Measurements from ENCODE around the gene MATCAP1. TPM values are rescaled to one million over a fixed set of nuclear protein-coding genes. Genes with fewer than 3 reads are reported as not detected.

The MATCAP1 gene
- total RNA-seq, 2 donors from 2014 or later: 16.0 to 19.7 TPM

DNA sequence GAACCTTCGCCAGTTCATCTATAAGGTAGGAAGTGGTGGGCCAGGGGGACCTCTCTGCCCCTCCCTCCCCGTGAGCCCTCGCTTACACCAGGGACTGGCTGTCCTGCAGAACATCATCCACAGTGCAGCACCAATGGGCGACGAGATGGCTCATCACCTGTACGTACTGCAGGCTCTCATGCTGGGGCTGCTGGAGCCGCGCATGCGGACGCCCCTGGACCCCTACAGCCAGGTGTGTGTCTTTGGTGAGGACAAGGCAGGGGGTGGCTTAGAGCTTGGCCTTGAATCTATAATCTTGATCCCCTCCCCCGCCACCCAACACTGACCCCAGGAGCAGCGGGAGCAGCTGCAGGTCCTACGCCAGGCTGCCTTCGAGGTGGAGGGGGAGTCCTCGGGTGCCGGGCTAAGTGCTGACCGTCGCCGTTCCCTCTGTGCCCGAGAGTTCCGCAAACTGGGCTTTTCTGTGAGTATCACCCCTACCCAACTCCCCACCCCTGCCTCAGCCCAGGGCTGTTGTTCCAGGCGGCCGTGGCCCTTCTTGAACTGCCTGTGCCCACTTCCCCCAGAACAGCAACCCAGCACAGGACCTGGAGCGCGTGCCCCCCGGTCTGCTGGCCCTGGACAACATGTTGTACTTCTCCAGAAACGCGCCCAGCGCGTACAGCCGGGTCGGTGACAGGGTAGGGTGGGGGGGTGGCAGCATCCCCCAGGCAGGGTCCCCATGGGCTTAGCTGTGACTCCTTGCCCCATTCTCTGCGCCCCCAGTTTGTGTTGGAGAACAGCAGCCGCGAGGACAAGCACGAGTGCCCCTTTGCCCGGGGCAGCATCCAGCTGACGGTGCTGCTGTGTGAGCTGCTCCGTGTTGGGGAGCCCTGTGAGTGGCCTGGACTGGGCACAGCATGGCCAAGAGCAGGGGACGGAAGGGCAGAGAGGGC lies 17.9 kb upstream of the MATCAP1 start:
- Mint-ChIP-seq H3K4me3 (no peak overlapping the region), H3K27me3 (no peaks in the 10 kb centered on the region), H3K4me1 (peaks cover 6% of the 10 kb centered on the region), H3K27ac (no peak overlapping the region), H3K36me3 (ENCODE audit: low read depth) (no peaks in the 10 kb centered on the region)
- no peak for ATAC-seq
- no peak for DNase-seq
- H3K9me3 ChIP-seq (ENCODE audit: control insufficient read depth, low read length, poor library complexity, severe bottlenecking): no peaks in the 10 kb centered on the region

DNA sequence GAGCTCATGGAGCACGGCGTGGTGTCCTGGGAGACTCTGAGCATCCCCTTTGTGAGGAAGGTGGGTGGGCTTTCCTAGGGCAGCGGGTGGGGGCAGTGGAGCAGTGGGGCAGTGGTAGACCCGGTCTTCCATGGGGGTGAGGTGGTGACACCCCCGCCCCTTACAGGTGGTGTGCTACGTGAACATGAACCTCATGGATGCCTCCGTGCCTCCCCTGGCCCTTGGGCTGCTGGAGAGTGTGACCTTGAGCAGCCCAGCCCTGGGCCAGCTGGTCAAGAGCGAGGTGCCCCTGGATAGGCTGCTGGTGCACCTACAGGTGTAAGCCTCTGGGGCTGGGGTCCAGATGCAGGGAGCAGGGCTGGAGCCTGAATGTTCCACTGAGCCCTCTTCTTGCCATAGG lies 16.7 kb upstream of the MATCAP1 start:
- Mint-ChIP-seq H3K4me1 (peaks cover 16% of the 10 kb centered on the region), H3K27ac (no peak overlapping the region), H3K4me3 (no peak overlapping the region), H3K36me3 (ENCODE audit: low read depth) (peaks cover 3% of the 10 kb centered on the region), H3K27me3 (no peaks in the 10 kb centered on the region)
- no peak for DNase-seq
- no peak for ATAC-seq
- H3K9me3 ChIP-seq (ENCODE audit: control insufficient read depth, low read length, poor library complexity, severe bottlenecking): no peaks in the 10 kb centered on the region

DNA sequence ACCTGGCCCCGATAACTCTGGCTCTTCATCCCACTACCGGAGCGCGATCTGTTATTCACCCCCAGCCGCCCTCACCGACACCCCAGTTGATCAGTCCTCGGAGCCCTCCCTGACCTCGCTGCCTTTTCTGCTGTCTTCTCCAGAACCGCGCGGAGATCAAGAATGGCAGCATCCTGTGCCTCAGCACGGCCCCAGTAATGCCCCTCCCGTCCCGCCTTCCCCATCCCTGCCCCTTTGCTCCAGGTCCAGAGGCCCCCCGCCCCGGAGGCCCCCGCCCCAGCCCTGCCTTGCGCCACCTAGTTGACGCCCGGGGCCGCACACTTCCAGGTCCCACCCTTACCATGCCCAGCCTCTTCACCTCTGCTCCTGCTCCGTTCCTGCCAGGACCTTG lies 16.0 kb upstream of the MATCAP1 start:
- Mint-ChIP-seq H3K27ac (no peak overlapping the region), H3K36me3 (ENCODE audit: low read depth) (peaks cover 3% of the 10 kb centered on the region), H3K4me1 (peaks cover 16% of the 10 kb centered on the region), H3K4me3 (no peak overlapping the region), H3K27me3 (no peaks in the 10 kb centered on the region)
- H3K9me3 ChIP-seq (ENCODE audit: control insufficient read depth, low read length, poor library complexity, severe bottlenecking): no peaks in the 10 kb centered on the region
- DNase-seq (no peak), ATAC-seq (peak; percentile 5)

DNA sequence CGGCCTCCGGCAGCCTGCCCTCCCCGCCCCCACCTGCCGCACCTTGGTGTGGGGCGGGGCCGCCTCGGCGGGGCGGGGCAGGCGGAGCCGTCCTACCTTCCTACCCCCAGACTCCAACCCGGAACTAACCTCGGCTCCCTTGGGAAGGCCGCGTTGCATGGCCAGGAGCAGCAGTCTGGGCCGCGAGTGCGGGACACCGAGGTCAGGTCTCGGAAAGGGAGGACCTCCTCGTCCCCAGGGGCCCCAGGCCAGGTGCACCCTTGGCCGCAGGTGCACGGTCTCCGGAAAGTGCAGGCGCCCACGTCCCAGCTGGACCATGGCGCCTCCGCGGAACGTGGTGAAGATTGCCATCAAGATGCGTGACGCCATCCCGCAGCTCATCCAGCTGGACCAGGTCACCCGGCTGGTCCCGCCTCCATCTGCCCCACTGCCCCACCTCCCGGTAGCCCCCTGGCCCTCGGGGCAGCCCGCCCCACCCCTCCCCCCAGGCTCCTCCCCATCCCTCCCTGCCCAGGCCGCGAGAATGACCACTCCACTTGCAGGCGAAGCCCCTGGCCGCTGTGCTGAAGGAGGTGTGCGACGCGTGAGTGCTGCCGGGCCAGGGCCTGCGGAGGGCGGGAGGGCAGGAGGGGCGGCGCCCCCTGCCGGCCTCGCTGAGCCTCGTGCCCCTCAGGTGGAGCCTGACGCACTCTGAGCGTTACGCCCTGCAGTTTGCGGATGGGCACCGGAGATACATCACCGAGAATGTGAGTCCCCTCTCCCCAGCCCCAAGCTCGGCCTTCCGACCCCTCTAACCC lies 15.4 kb upstream of the MATCAP1 start, which contains the start of gene ELMO3:
ELMO3 (plus strand) TSS at position 121 of the 797 bp plus-strand sequence; CDS start at position 317, 196 bp downstream.
- H3K4me1 Mint-ChIP-seq: peaks cover 16% of the 10 kb centered on the region
- peak; percentile 11 for ATAC-seq
- H3K9me3 ChIP-seq (ENCODE audit: control insufficient read depth, low read length, poor library complexity, severe bottlenecking): no peaks in the 10 kb centered on the region
- H3K36me3 Mint-ChIP-seq (ENCODE audit: low read depth): peaks cover 3% of the 10 kb centered on the region
- DNase-seq: no peak
- H3K27ac Mint-ChIP-seq: peak within 1 kb of the TSS; percentile 47
- H3K27me3 Mint-ChIP-seq: no peaks in the 10 kb centered on the region
- H3K4me3 Mint-ChIP-seq: no peak within 1 kb of the TSS

DNA sequence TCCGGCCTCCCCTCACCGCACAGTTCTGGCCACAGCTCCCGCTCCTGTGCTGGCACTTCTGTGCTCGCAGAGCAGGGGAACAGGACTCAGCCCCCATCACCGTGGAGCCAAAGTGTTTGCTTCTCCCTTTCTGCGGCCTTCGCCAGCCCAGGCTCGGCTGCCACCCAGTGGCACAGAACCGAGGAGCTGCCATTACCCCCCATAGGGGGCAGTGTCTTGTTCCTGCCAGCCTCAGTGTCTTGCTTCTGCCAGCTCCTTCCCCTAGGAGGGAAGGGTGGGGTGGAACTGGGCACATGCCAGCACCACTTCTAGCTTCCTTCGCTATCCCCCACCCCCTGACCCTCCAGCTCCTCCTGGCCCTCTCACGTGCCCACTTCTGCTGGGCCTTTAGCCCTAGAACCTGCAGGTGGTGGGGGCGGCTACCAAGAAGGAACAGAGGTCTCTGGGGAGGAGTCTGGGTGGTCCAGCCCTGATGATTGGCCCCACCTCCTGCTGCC lies 14.5 kb upstream of the MATCAP1 start:
- Mint-ChIP-seq H3K36me3 (ENCODE audit: low read depth) (peaks cover 3% of the 10 kb centered on the region), H3K4me3 (no peak overlapping the region), H3K27ac (peak overlapping the region; percentile 47), H3K4me1 (peaks cover 24% of the 10 kb centered on the region), H3K27me3 (no peaks in the 10 kb centered on the region)
- ATAC-seq (peak; percentile 65), DNase-seq (no peak)
- no peaks in the 10 kb centered on the region for H3K9me3 ChIP-seq (ENCODE audit: control insufficient read depth, low read length, poor library complexity, severe bottlenecking)

DNA sequence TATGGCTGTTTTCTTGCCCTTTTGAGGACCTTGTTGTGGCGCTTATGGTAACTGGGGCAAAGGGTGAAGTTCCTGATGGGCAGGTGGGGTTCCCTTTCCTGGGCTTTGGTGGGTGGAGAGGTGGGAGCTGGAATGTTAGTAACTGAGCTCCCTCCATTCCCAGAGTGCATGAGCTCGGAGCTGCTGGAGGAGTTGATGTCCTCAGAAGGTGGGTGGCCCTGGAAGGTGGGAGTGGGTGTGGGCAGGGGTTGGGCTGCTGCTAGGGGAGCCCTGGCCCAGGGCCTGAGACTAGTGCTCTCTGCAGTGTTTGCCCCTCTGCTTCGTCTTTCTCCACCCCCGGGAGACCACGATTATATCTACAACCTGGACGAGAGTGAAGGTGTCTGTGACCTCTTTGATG lies 13.9 kb upstream of the MATCAP1 start:
- no peak overlapping the region for H3K4me3 Mint-ChIP-seq
- DNase-seq (no peak), ATAC-seq (no peak)
- peaks cover 26% of the 10 kb centered on the region for H3K4me1 Mint-ChIP-seq
- peak overlapping the region; percentile 47 for H3K27ac Mint-ChIP-seq
- no peaks in the 10 kb centered on the region for H3K9me3 ChIP-seq (ENCODE audit: control insufficient read depth, low read length, poor library complexity, severe bottlenecking)
- no peaks in the 10 kb centered on the region for H3K27me3 Mint-ChIP-seq
- peaks cover 3% of the 10 kb centered on the region for H3K36me3 Mint-ChIP-seq (ENCODE audit: low read depth)

DNA sequence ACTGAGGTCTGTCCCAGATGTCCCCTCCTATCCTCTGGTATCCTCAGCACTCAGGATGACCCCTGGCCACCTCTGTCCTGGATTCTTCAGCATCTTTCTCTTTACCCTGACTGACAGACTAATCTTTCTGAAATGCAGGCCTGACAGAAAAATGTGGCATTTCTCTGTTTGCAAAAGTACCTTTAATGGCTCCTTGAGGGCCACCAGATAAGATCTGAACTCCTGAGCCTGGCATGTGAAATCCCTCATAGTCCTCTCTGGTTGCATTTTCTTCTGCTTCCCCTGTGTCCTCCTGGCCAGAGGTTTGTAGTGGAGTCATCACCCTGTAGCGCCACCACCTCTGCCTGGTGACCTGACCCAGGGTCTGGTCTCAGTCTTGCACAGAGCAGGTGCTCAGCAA lies 13.1 kb upstream of the MATCAP1 start:
- ATAC-seq (no peak), DNase-seq (no peak)
- Mint-ChIP-seq H3K4me1 (peaks cover 30% of the 10 kb centered on the region), H3K36me3 (ENCODE audit: low read depth) (peaks cover 3% of the 10 kb centered on the region), H3K27ac (peak overlapping the region; percentile 53), H3K27me3 (no peaks in the 10 kb centered on the region), H3K4me3 (no peak overlapping the region)
- peaks cover 3% of the 10 kb centered on the region for H3K9me3 ChIP-seq (ENCODE audit: control insufficient read depth, low read length, poor library complexity, severe bottlenecking)

DNA sequence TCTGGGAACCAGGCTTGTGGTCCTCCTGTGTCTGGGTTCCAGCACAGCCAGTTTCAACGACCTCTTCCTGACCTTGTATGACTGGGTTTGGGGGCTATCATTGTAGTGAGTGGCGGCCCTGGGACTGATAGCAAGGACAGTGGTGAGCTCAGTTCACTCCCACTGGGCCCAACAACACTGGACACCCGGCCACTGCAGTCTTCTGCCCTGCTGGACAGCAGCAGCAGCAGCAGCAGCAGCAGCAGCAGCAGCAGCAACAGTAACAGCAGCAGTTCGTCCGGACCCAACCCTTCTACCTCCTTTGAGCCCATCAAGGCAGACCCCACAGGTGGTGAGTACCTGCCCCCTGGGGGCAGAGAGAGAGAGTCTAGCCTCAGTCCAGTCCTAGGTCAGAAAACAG lies 11.9 kb upstream of the MATCAP1 start:
- Mint-ChIP-seq H3K4me1 (peaks cover 37% of the 10 kb centered on the region), H3K4me3 (no peak overlapping the region), H3K36me3 (ENCODE audit: low read depth) (peaks cover 3% of the 10 kb centered on the region), H3K27ac (no peak overlapping the region), H3K27me3 (no peaks in the 10 kb centered on the region)
- ATAC-seq (no peak), DNase-seq (no peak)
- H3K9me3 ChIP-seq (ENCODE audit: control insufficient read depth, low read length, poor library complexity, severe bottlenecking): peaks cover 3% of the 10 kb centered on the region

DNA sequence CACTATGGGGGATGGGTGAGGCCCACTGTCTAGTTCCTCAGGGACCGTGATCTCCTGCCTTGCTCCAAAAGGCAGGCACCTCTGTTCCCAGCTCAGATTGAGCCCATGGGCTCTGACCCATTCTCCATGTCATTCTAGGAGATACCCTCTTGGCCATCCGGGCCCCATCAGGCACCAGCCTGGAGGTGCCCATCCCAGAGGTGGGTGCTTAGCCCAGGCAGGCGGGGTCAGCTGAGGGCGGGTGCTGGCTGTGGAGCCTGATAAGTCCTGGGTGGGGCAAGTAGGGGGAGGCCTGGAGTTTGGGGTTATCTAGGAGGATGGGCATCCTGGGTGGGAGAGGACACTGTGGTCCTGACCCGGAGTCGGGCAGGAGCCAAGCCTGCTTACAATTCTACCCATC lies 10.5 kb upstream of the MATCAP1 start:
- Mint-ChIP-seq H3K4me1 (peaks cover 37% of the 10 kb centered on the region), H3K27me3 (no peaks in the 10 kb centered on the region), H3K36me3 (ENCODE audit: low read depth) (peaks cover 3% of the 10 kb centered on the region), H3K27ac (peak overlapping the region; percentile 81), H3K4me3 (peak overlapping the region; percentile 94)
- peaks cover 3% of the 10 kb centered on the region for H3K9me3 ChIP-seq (ENCODE audit: control insufficient read depth, low read length, poor library complexity, severe bottlenecking)
- ATAC-seq (no peak), DNase-seq (no peak)

DNA sequence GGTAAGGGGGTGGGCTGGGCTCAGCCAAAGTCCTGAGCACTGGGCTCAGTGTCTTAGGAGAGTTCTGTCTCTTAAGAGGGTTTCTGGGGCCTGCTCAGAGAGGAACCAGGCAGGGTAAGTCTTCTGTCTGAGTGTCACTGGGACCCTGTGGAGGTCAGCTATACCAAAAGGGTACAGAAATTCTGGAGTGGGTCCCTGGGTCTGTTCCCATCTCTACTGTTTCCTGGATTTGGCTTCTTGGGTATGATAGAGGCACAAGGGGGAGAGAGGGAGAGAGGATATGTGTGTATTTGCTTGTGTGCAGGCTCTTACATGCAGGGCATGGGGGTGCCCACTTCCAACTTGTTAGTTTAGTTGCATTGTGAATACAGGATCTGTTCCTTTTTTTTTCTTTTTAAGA lies 9.8 kb upstream of the MATCAP1 start:
- Mint-ChIP-seq H3K27me3 (no peaks in the 10 kb centered on the region), H3K36me3 (ENCODE audit: low read depth) (peaks cover 3% of the 10 kb centered on the region), H3K4me3 (peak overlapping the region; percentile 94), H3K4me1 (peaks cover 37% of the 10 kb centered on the region), H3K27ac (peak overlapping the region; percentile 81)
- peaks cover 3% of the 10 kb centered on the region for H3K9me3 ChIP-seq (ENCODE audit: control insufficient read depth, low read length, poor library complexity, severe bottlenecking)
- ATAC-seq (no peak), DNase-seq (no peak)

DNA sequence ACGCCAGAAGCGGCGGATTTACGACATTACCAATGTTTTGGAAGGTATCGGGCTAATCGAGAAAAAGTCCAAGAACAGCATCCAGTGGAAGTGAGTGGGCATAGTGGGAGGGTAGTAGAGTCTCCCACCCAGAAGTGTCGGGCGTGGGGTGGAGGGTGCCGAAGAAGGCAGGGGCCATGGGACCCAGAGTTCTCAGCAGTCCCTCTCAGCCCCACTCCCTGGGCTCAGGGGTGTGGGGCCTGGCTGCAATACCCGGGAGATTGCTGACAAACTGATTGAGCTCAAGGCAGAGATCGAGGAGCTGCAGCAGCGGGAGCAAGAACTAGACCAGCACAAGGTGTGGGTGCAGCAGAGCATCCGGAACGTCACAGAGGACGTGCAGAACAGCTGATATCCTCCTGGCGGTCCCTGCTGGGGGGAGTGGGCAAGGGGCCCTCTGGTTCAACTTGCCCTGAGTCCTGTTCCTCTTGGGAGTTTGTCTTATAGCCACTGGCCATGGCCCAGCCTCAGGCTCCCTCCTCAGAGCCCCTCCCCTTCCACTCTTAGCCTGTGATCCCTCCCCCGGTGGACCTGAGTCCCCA lies 9.1 kb upstream of the MATCAP1 start:
- peaks cover 33% of the 10 kb centered on the region for H3K4me1 Mint-ChIP-seq
- ATAC-seq: peak; percentile 48
- no peaks in the 10 kb centered on the region for H3K27me3 Mint-ChIP-seq
- H3K4me3 Mint-ChIP-seq: peak overlapping the region; percentile 94
- H3K27ac Mint-ChIP-seq: peak overlapping the region; percentile 81
- H3K9me3 ChIP-seq (ENCODE audit: control insufficient read depth, low read length, poor library complexity, severe bottlenecking): peaks cover 3% of the 10 kb centered on the region
- DNase-seq: no peak
- peaks cover 3% of the 10 kb centered on the region for H3K36me3 Mint-ChIP-seq (ENCODE audit: low read depth)

DNA sequence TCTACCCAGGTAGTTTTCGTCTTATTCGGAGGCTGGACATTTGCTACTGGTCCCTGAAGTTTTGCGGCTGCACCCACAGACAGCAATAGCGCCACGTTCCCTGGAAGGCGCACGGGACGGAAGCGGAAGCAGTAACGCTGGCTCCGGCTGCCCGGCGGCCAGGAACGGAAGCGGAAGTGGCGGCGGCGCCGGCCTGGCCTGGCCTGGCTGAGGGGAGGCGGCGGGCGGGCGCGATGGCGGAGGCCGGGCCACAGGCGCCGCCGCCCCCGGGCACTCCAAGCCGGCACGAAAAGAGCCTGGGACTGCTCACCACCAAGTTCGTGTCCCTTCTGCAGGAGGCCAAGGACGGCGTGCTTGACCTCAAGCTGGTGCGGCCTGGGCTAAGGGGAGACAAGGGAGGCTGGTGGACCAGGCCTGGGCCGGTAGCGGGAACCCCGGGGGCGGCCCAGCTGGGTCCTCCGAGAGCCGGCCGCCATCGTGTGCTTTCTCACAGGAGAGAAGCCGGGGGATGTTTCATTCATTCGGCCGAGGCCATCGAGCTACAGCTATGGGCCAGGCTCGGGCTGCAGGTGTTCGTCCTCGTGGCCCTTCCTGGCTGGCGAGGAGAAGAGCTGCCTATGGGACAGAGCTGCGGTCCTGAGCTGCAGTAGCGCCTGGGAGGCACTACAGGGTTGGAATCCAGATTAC lies 8.4 kb upstream of the MATCAP1 start, which contains the start of gene E2F4:
E2F4 (plus strand) TSS at position 161 of the 687 bp plus-strand sequence; CDS start at position 234, 73 bp downstream.
- H3K9me3 ChIP-seq (ENCODE audit: control insufficient read depth, low read length, poor library complexity, severe bottlenecking): peaks cover 3% of the 10 kb centered on the region
- ATAC-seq (peak; percentile 96), DNase-seq (peak; percentile 75 to 78 (median 77))
- Mint-ChIP-seq H3K27me3 (no peaks in the 10 kb centered on the region), H3K27ac (peak within 1 kb of the TSS; percentile 81), H3K4me1 (peaks cover 33% of the 10 kb centered on the region), H3K4me3 (peak within 1 kb of the TSS; percentile 94), H3K36me3 (ENCODE audit: low read depth) (peaks cover 3% of the 10 kb centered on the region)

All from T-helper 17 cell (primary cell).